Gastroesophageal sphincter (tissue), 3 donors: ENCODE measurements around the gene TMEM69.

Source experiments
- CTCF ChIP-seq, 4 experiments: fragments of 200-600 bp in 2 of 4; fragments of 450-650 bp in 2 of 4; sonication (generic) in 1 of 4; IDR thresholded peaks; one replicate each; pipeline ENCODE4 v1.5.1; 2017 to 2019; ENCODE audit warnings: antibody characterized with exemption in 4 of 4, mild to moderate bottlenecking in 2 of 4, moderate library complexity in 2 of 4
- EP300 ChIP-seq: sonication (generic); formaldehyde crosslinking; IDR thresholded peaks from one replicate; pipeline ENCODE4 v1.6.1; 2017; ENCODE audit warnings: antibody characterized with exemption, mild to moderate bottlenecking
- POLR2A ChIP-seq, 2 donors: fragments of 450-650 bp; IDR thresholded peaks; one replicate each; pipeline ENCODE4 v1.6.1; 2017; ENCODE audit warnings: antibody characterized with exemption in 2 of 2, mild to moderate bottlenecking in 2 of 2, moderate library complexity in 1 of 2

GRCh38 chr1:45685308-45686014 is 2.5 kb upstream of the TMEM69 start:
- no peak for TF ChIP-seq CTCF (IDR thresholded peaks at IDR 0.05)
- no peak for TF ChIP-seq POLR2A (IDR thresholded peaks at IDR 0.05)
- no peak for TF ChIP-seq EP300
